GM19395 (cell line): ENCODE results near the gene ERICH2.

Source experiments
- ATAC-seq: cut with Tn5 transposase; IDR thresholded peaks from one replicate; pipeline ENCODE4 v1.9.1; 2021; ENCODE audit warnings: mild to moderate bottlenecking, moderate library complexity; ENCODE audit not compliant: unreplicated experiment

Gene ERICH2

GRCh38 chr2:170762760-170763159 is 7.4 kb upstream of the ERICH2 start:
- no peak for ATAC-seq

DNA sequence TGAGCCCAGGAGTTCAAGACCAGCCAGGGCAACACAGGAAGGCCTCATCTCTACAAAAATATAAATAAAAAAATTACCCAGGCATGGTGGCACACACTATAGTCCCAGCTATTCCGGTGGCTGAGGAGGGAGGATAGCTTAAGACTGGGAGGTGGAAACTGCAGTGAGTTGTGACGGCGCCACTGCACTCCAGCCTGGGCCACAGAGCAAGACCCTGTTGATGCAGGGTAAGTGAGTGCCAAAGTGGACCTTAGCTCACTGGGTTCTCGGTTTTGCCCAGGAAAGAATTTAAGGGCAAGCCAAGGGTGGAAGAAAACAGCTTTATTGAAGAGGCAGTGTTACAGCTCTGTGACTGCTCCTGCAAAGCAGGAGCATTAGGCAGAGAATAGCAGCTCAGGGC is 6.9 kb upstream of the ERICH2 start:
- no peak for ATAC-seq

DNA sequence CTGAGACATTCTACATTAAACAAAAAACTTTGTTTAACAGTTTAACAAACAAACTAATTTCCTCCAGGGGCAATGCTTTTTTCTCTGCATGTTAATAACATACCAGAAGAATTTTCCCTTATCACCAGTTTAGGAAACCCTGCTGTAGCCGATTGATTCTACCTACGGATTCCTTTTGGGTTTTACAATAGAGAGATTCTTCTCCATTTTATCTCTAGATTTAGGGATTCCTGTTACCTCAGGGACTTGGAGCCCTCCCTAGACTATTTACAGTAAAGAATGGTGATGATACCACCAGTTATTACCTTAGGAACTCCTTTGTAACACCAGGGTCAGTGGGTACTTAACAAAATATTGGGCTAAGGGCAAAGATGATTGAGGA is 5.3 kb upstream of the ERICH2 start:
- no peak for ATAC-seq

- no peak for ATAC-seq
These were observed 3.5 kb upstream of the ERICH2 start for GRCh38 chr2:170766693-170767092.

DNA sequence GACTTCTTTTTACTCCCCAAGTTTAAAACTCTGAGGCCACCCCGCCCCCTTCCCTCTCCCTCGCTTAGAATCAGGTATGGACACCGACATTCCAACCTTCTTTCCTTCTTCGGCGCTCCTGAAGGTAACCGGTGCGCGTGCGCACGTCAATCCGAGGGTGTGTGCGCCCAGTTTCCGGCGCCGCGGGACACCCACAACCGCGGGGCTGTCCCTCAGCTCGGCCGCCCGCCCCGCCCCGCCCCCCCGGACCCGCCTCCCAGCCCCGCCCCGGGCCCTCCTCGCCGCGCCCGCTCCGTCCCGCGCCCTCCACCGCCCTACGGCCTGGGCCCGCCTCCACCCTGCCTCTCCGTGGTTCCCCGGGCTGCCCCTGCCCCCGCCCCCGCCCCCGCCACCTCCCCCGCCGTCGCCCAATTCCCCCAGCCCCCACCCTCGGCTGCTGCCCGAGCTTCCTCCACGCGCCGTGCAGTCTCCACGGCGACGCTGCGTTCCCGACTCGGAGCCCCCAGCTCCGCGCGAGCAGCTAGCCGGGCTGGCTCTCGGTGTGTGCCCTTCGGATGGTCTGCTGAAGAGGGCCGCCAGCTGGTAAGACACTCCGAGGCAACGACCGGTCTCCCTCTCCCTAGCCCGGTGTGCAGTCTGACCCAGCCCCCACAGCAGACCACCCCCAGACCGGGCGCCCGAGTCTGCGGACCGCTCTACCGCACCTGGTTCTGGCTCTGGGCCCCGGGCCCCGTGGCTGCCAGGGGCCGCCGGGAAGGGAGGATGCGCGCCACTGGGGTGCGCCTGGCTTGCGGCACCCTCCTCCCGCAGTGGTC is 635 bp downstream of the ERICH2 start:
- ATAC-seq: peak; percentile 79

- ATAC-seq: no peak
These were observed 1.3 kb downstream of the ERICH2 start for GRCh38 chr2:170771421-170771937.

GRCh38 chr2:170772295-170772694 is 2.1 kb downstream of the ERICH2 start:
- ATAC-seq: no peak

GRCh38 chr2:170774074-170774473 is 3.9 kb downstream of the ERICH2 start:
- no peak for ATAC-seq

GRCh38 chr2:170778900-170779299 is 8.7 kb downstream of the ERICH2 start:
- no peak for ATAC-seq

DNA sequence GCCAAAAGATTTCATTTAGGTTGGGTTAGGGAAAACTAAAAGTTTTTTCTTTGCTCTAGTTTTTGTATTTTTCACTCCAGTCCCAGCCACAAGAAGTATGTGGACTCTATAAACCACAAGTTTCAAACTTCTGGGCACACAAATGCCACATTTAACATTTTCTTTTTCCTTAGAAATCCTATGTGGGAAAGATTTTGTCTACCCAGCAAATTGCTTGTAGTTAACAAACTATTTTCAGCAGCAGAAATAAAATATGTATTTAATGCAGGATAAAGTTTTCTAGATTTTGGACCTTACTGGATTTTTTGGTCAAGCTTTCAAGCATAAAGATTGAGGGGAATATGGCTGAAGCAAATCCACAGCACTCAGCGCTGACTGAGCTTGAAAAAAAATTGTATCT is 9.1 kb downstream of the ERICH2 start:
- no peak for ATAC-seq

GRCh38 chr2:170782673-170783072 is 12.5 kb downstream of the ERICH2 start:
- no peak for ATAC-seq

- no peak for ATAC-seq
These were observed 13.4 kb downstream of the ERICH2 start for GRCh38 chr2:170783549-170783948.

DNA sequence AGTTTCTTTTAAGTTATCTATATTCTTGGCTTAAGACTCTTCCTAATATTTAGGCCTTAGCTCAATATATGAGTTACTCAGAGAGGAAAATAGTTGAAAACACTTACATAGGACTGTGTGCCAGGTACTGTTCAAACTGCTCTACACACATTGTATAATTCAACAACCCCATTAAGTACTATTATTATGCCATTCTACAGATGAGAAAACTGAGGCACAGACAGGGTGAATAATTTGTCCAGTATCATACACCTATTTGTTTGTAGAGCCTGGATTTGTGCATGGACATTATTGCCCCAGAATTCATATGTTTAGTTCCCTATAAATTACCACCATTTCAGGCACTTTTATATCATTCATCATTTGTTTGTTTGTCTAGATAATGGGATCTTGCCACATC is 28.8 kb downstream of the ERICH2 start:
- no peak for ATAC-seq

GRCh38 chr2:170806548-170806947 is 36.4 kb downstream of the ERICH2 start:
- no peak for ATAC-seq

DNA sequence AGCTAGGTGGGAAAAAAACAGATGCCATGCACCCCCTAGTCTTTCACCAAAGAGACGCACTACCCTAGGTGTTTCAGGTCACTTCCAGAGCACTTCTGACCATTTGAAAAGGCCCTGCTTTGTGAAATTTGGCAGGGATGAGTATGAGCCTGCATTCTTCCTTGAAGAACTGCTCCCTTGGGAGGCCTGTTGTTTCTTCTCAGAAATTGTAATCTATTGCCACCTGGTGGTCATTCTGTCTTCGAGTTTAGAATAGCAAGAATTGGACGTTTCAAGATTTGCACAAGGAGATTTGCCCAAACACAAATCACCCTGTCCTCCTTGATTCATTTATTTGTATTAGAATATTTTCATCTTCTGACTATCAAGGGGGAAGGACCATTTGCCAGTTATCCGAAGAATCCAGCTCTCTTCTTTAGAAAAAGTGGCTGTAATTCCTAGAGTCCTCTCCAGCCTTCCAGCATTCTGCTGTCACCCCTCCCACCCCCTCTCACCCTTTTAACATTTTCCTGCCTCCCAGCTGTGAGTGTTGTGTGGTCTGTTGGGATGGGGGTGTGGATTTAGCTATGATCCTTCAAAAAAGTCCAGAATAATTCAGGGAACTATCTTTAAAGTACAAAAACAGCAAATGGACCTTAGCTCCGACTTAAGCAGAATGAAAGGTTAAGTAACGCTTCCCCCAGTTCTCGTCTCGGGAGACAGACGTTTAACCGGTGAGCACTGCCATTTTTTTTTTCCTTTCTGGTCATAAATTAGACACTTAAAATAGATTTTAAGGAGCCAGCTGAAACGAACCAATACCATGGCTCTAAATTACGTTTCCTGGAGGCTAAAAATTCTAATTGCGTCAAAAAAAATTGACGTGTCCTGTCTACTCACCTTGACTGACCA is 42.8 kb downstream of the ERICH2 start:
- ATAC-seq: no peak

- no peak for ATAC-seq
These were observed 43.7 kb downstream of the ERICH2 start for GRCh38 chr2:170813611-170814532.

DNA sequence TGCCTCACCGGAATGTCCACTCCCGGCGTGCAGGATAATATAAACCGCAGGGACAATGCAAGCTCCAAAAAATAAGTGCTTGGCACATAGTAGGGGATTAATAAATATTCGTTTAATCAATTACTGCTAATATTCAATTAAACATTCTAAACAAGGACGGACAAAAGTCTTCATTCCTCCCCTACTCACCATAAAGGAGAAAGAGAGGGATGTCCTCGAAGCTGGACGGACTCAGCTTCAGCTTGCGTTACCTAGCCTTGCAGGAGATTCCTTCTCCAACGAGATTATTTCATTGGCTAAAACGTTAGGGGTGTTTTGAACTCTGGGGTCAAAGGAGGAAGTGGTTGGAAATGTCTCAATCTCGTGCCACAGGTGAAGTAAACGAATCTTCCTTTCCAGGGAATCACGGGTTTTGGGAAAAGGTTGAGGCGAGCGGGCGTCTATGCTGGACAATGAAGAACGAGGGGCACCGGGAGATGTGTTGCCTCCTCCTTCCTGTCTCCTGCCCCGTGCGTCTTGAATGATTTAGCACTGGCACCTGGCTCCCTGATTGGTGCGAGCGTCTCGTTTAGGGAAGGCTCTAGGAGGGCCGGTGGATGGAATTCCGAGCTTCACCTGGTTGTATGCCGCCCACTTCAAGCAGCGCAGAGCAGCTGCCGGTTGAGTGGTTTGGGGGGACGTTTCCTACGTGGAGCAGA is 44.5 kb downstream of the ERICH2 start:
- ATAC-seq: no peak

GRCh38 chr2:170815311-170815710 is 45.1 kb downstream of the ERICH2 start:
- ATAC-seq: no peak

GRCh38 chr2:170815746-170816503 is 45.7 kb downstream of the ERICH2 start:
- ATAC-seq: no peak
